Measurements from ENCODE around the gene RPS6KB2. TPM values are rescaled to one million over a fixed set of nuclear protein-coding genes. Genes with fewer than 3 reads are reported as not detected.

RPS6KB2 gene
- 54.1 TPM for total RNA-seq (2021; ENCODE audit: unreplicated experiment)
- polyA plus RNA-seq (2012), result 46.1 and 52.7 TPM in 2 replicates
- Bru-seq, nascent RNA, result percentile 67 among the genes with signal in this experiment
- BruChase-seq, experiment 1, labeled RNA remaining after a 6-hour chase, result percentile 78 among the genes with signal in this experiment
- BruChase-seq, experiment 2, labeled RNA remaining after a 2-hour chase, result percentile 74 among the genes with signal in this experiment
- long read RNA-seq, transcript RPS6KB2-201 (15 exons, 1,733 nt), result major isoform, 30 of 62 reads
- long read RNA-seq, partial matches to known transcripts, result 12 of 62 reads
- long read RNA-seq, other reads (novel, unspliced or antisense), result 20 of 62 reads

GRCh38 chr11:67428052-67429001, at the start of gene RPS6KB2:
RPS6KB2 (plus strand) TSS chr11:67428494; CDS start chr11:67428546, 52 bp downstream.
- H3K36me3 ChIP-seq (ENCODE audit: control insufficient read depth in 1 of 2, insufficient read depth in 2 of 2, low read length in 2 of 2), result peaks cover 8 to 10% of the 10 kb centered on the region in 2 experiments; a peak in 3 of 4 replicates
- RAD21 ChIA-PET (ENCODE audit: low non-redundant PET in 1 of 2, low total read pairs in 2 of 2, uncharacterized antibody in 2 of 2, unreplicated experiment in 2 of 2), result interaction anchor here in 1 of 2 experiments (0.6 kb wide), 1 partner anchor 334 kb away, joined by 4 read pairs; no protein-coding TSS in a partner anchor
- no peaks in the 10 kb centered on the region for H3K9me3 ChIP-seq (ENCODE audit: control insufficient read depth in 1 of 2, insufficient read depth in 1 of 2, low read depth in 1 of 2, low read length in 2 of 2)
- peaks cover 11 to 12% of the 10 kb centered on the region in 2 experiments for H3K4me1 ChIP-seq (ENCODE audit: control insufficient read depth in 1 of 2, insufficient read depth in 2 of 2, low read length in 2 of 2)
- peak within 1 kb of the TSS; percentile 92 for H3K9ac ChIP-seq (ENCODE audit: low read length)
- BruUV-seq (replicated peaks), result no TSS peak
- ATAC-seq (peak; percentile 91), DNase-seq (ENCODE audit: low read depth, low spot score) (peak; percentile 94)
- peak within 1 kb of the TSS; percentile 68 for H2AFZ ChIP-seq (ENCODE audit: low read depth, low read length, poor library complexity, severe bottlenecking)
- H3K4me3 ChIP-seq (replicated peaks in 1 of 2; ENCODE audit: low read depth in 1 of 2, low read length in 2 of 2), result peak within 1 kb of the TSS; percentile 91 to 98
- peak; percentile 98 for TF ChIP-seq SRF (IDR thresholded peaks at IDR 0.05; ENCODE audit: low read depth)
- no peak for TF ChIP-seq SIN3A (IDR thresholded peaks at IDR 0.05; ENCODE audit: low read depth)
- TF ChIP-seq MAX (IDR thresholded peaks at IDR 0.05), result no peak
- TF ChIP-seq ATF3 (IDR thresholded peaks at IDR 0.05), result no peak
- no peak for TF ChIP-seq CEBPB (IDR thresholded peaks at IDR 0.05; ENCODE audit: low read depth)
- no peak for TF ChIP-seq RAD21 (IDR thresholded peaks at IDR 0.05; ENCODE audit: low read depth)
- no peak for TF ChIP-seq CBX3 (IDR thresholded peaks at IDR 0.05; ENCODE audit: low read depth)
- TF ChIP-seq EGR1 (IDR thresholded peaks at IDR 0.05; ENCODE audit: low read depth), result peak; percentile 80
- TF ChIP-seq EZH2 (IDR thresholded peaks at IDR 0.05), result no peak
- no peak for TF ChIP-seq ZNF274 (IDR thresholded peaks at IDR 0.05; ENCODE audit: low read depth, low read length)
- TF ChIP-seq YY1 (IDR thresholded peaks at IDR 0.05; ENCODE audit: extremely low read depth, insufficient replicate concordance, low read depth, low read length), result peak; percentile 99
- peak; percentile 94 for TF ChIP-seq POLR2AphosphoS5 (IDR thresholded peaks at IDR 0.05; ENCODE audit: low read depth, low read length)
- TF ChIP-seq SP1 (IDR thresholded peaks at IDR 0.05; ENCODE audit: low read depth), result no peak; the same call in 1 of the 2 replicates
- peak; percentile 34 for TF ChIP-seq TCF7L2 (IDR thresholded peaks at IDR 0.05; ENCODE audit: borderline replicate concordance, extremely low read depth, insufficient read depth, insufficient read length)
- TF ChIP-seq ZBTB33 (IDR thresholded peaks at IDR 0.05; ENCODE audit: extremely low read depth, insufficient replicate concordance, low read length), result no peak
- TF ChIP-seq ELF1 (IDR thresholded peaks at IDR 0.05; ENCODE audit: borderline replicate concordance, low read depth), result no peak; the same call in 1 of the 2 replicates
- TF ChIP-seq FOSL1 (IDR thresholded peaks at IDR 0.05; ENCODE audit: low read depth), result no peak
- peak; percentile 52 for TF ChIP-seq POLR2A (IDR thresholded peaks at IDR 0.05; ENCODE audit: borderline replicate concordance, extremely low read depth, insufficient read depth, insufficient read length)
- TF ChIP-seq ZFX (IDR thresholded peaks at IDR 0.05), result peak; percentile 86; the same call in 1 of the 2 replicates
- intact Hi-C loops (cut with micrococcal nuclease), result loop anchor here (1.0 to 5.0 kb wide), 3 partner anchors 36 to 79 kb away; partner anchors contain the start of genes CDK2AP2, PITPNM1 and TMEM134
- no peaks in the 10 kb centered on the region for H3K27me3 ChIP-seq (ENCODE audit: insufficient read depth, low read length)
- POLR2A ChIA-PET, result interaction anchor here (0.6 to 1.7 kb wide), 3 partner anchors 9 to 155 kb away, joined by 3 to 4 read pairs (median 3); partner anchors contain the start of genes GSTP1 and PTPRCAP
- CTCF ChIA-PET, result interaction anchor here (1.0 kb wide), 1 partner anchor 11 kb away, joined by 4 read pairs; no protein-coding TSS in a partner anchor
- H3K79me2 ChIP-seq (ENCODE audit: insufficient read depth, low read length), result peaks cover 27% of the 10 kb centered on the region
- H4K20me1 ChIP-seq (ENCODE audit: insufficient read depth), result no peaks in the 10 kb centered on the region
- H3K27ac ChIP-seq (ENCODE audit: low read depth, low read length), result peak within 1 kb of the TSS; percentile 71
- no peaks in the 10 kb centered on the region for H3K9me2 ChIP-seq (ENCODE audit: insufficient read depth)
- peak within 1 kb of the TSS; percentile 95 for H3K4me2 ChIP-seq (ENCODE audit: low read length)
